ENCODE results near the gene ACSL1. TPM values are rescaled to one million over a fixed set of nuclear protein-coding genes. Genes with fewer than 3 reads are reported as not detected.
"Not testable (repeated sequence)": the region's sequence is repeated elsewhere in the genome, so short reads cannot be mapped to it uniquely, and the experiment has no call there.

Gene ACSL1
- total and polyA plus RNA-seq, 12 donors: 127 to 526 (median 239) TPM

- 74 to 76% methylated on average over 16 of the region's 16 CpGs for WGBS, 2 donors
- peaks cover 0 to 10% (median 0%) of the 10 kb centered on the region in 7 donors for H3K27me3 ChIP-seq
- no peak overlapping the region for H3K27ac ChIP-seq
- no peak for TF ChIP-seq CTCF (IDR thresholded peaks at IDR 0.05)
- H3K9me3 ChIP-seq: no peaks in the 10 kb centered on the region
- H3K36me3 ChIP-seq: no peaks in the 10 kb centered on the region
- no peak for ATAC-seq
- intact Hi-C loops (cut with DNase I): loop anchor here in 1 of 10 donors (10.0 kb wide), 1 partner anchor 131 kb away; no protein-coding TSS in a partner anchor
- no peak for DNase-seq
- H3K4me3 ChIP-seq: no peak overlapping the region
- H3K4me1 ChIP-seq: peaks cover 0 to 15% (median 0%) of the 10 kb centered on the region in 9 donors
Observed at GRCh38 chr4:184843984-184844554, 18.3 kb upstream of the ACSL1 start.

DNA sequence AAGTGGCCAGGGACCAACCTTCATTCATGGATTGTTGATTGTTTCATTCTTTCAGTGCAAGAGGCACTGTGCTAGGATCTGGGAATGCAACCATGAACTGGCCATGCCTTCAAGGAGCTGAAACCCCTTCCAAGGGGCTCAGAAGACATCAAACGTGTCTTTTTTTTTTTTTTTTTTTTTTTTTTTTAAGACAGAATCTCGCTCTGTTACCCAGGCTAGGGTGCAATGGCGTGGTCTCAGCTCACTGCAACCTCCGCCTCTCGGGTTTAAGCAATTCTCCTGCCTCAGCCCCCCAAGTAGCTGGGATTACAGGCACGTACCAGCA, 13.3 kb upstream of the ACSL1 start:
- H3K9me3 ChIP-seq; DNase-seq; H3K36me3 ChIP-seq; H3K27ac ChIP-seq; H3K4me1 ChIP-seq; H3K27me3 ChIP-seq; intact Hi-C loops (cut with DNase I); ATAC-seq; H3K4me3 ChIP-seq: not testable (repeated sequence)
- WGBS, 2 donors: 91% methylated on average over 6 of the region's 6 CpGs

- intact Hi-C loops (cut with DNase I): no loop called here
- Histone ChIP-seq H3K4me3 (no peak overlapping the region), H3K9me3 (no peaks in the 10 kb centered on the region), H3K27ac (no peak overlapping the region), H3K36me3 (no peaks in the 10 kb centered on the region), H3K4me1 (peaks cover 0 to 10% (median 0%) of the 10 kb centered on the region in 9 donors), H3K27me3 (no peaks in the 10 kb centered on the region)
- no peak for DNase-seq
- 66 to 69% methylated on average over 11 of the region's 11 CpGs for WGBS, 2 donors
- ATAC-seq: no peak
- no peak for TF ChIP-seq CTCF (IDR thresholded peaks at IDR 0.05)
Observed at GRCh38 chr4:184838249-184839074, 12.7 kb upstream of the ACSL1 start.

GRCh38 chr4:184836613-184837012, 10.8 kb upstream of the ACSL1 start:
- TF ChIP-seq CTCF (IDR thresholded peaks at IDR 0.05): no peak
- Histone ChIP-seq H3K27ac (no peak overlapping the region), H3K4me1 (peaks cover 0 to 10% (median 0%) of the 10 kb centered on the region in 9 donors), H3K36me3 (no peaks in the 10 kb centered on the region), H3K9me3 (no peaks in the 10 kb centered on the region), H3K27me3 (no peaks in the 10 kb centered on the region), H3K4me3 (no peak overlapping the region)
- ATAC-seq (no peak), DNase-seq (no peak)
- 87 to 91% methylated on average over 5 of the region's 5 CpGs for WGBS, 2 donors
- intact Hi-C loops (cut with DNase I): no loop called here

Measured in heart right ventricle (tissue), 16 donors.